SJSA1 (cell line): ENCODE results near the gene CIAO2B. TPM values are rescaled to one million over a fixed set of nuclear protein-coding genes. Genes with fewer than 3 reads are reported as not detected.
"Not testable (repeated sequence)": the region's sequence is repeated elsewhere in the genome, so short reads cannot be mapped to it uniquely, and the experiment has no call there.

Experiments
- DNase-seq, 2 experiments: peaks; one replicate each; pipeline ENCODE4 v3.0.0-alpha.2; 2015 to 2020; ENCODE audit warnings: low spot score in 2 of 2, low read depth in 1 of 2
- H3K27ac ChIP-seq: fragments of 250-450 bp; sonication (Bioruptor Pico); 2 replicates; pipeline ENCODE4 v1.5.1; 2020; ENCODE audit warnings: mild to moderate bottlenecking, moderate library complexity
- H3K27me3 ChIP-seq: fragments of 250-450 bp; sonication (Bioruptor Pico); replicated peaks from 2 replicates; pipeline ENCODE4 v1.5.1; 2020; ENCODE audit warnings: mild to moderate bottlenecking, moderate library complexity
- H3K36me3 ChIP-seq: fragments of 250-450 bp; sonication (Bioruptor Pico); 2 replicates; pipeline ENCODE4 v1.5.1; 2020; ENCODE audit warnings: mild to moderate bottlenecking
- H3K4me1 ChIP-seq: fragments of 250-450 bp; sonication (Bioruptor Pico); replicated peaks from 2 replicates; pipeline ENCODE4 v1.6.1; 2021; ENCODE audit warnings: mild to moderate bottlenecking
- H3K4me3 ChIP-seq: fragments of 250-450 bp; sonication (Bioruptor Pico); 2 replicates; pipeline ENCODE4 v1.5.1; 2020; ENCODE audit warnings: mild to moderate bottlenecking
- H3K9me3 ChIP-seq: fragments of 250-450 bp; sonication (Bioruptor Pico); replicated peaks from 2 replicates; pipeline ENCODE4 v1.5.1; 2020; ENCODE audit warnings: mild to moderate bottlenecking
- total RNA-seq: library from RNA; depleted of rRNA; stranded (reverse); fragments of >200 nt; shearing (Covaris generic); gene quantifications from 2 replicates; pipeline ENCODE4 v1.2.3, GENCODE V29; 2014

The CIAO2B gene
- total RNA-seq, 1 experiment from 2014 or later = 149 TPM

GRCh38 chr16:66950437-66950836 lies 16.2 kb upstream of the CIAO2B start:
- H3K36me3 ChIP-seq = no peaks in the 10 kb centered on the region
- H3K9me3 ChIP-seq = peaks cover 4% of the 10 kb centered on the region; the same call in 1 of the 2 replicates
- peaks cover 3% of the 10 kb centered on the region; the same call in 1 of the 2 replicates for H3K27me3 ChIP-seq
- no peak overlapping the region for H3K27ac ChIP-seq
- no peak for DNase-seq
- peaks cover 11% of the 10 kb centered on the region for H3K4me1 ChIP-seq
- no peak overlapping the region for H3K4me3 ChIP-seq

- peaks cover 4% of the 10 kb centered on the region; the same call in 1 of the 2 replicates for H3K9me3 ChIP-seq
- H3K4me1 ChIP-seq = peaks cover 11% of the 10 kb centered on the region
- no peaks in the 10 kb centered on the region for H3K36me3 ChIP-seq
- DNase-seq = no peak
- no peak overlapping the region for H3K27ac ChIP-seq
- peaks cover 3% of the 10 kb centered on the region; the same call in 1 of the 2 replicates for H3K27me3 ChIP-seq
- no peak overlapping the region for H3K4me3 ChIP-seq
Measured at GRCh38 chr16:66949472-66949871, 15.3 kb upstream of the CIAO2B start.

- no peak overlapping the region for H3K27ac ChIP-seq
- no peak overlapping the region for H3K4me3 ChIP-seq
- peaks cover 4% of the 10 kb centered on the region; the same call in 1 of the 2 replicates for H3K9me3 ChIP-seq
- DNase-seq = no peak
- peaks cover 2% of the 10 kb centered on the region; the same call in 1 of the 2 replicates for H3K36me3 ChIP-seq
- peaks cover 3% of the 10 kb centered on the region; the same call in 1 of the 2 replicates for H3K27me3 ChIP-seq
- peaks cover 11% of the 10 kb centered on the region for H3K4me1 ChIP-seq
Measured at GRCh38 chr16:66948837-66949225, 14.6 kb upstream of the CIAO2B start.

- Histone ChIP-seq H3K9me3 (peaks cover 4% of the 10 kb centered on the region; the same call in 1 of the 2 replicates), H3K27me3 (peaks cover 3% of the 10 kb centered on the region; the same call in 1 of the 2 replicates), H3K4me3 (peak overlapping the region; percentile 33), H3K4me1 (peaks cover 11% of the 10 kb centered on the region), H3K27ac (no peak overlapping the region), H3K36me3 (peaks cover 7% of the 10 kb centered on the region; the same call in 1 of the 2 replicates)
- no peak for DNase-seq
Measured at GRCh38 chr16:66948134-66948836, 14.1 kb upstream of the CIAO2B start.

- no peak overlapping the region for H3K27ac ChIP-seq
- H3K4me3 ChIP-seq = peak overlapping the region; percentile 33
- peaks cover 15% of the 10 kb centered on the region for H3K36me3 ChIP-seq
- H3K9me3 ChIP-seq = peaks cover 4% of the 10 kb centered on the region; the same call in 1 of the 2 replicates
- H3K27me3 ChIP-seq = peaks cover 3% of the 10 kb centered on the region; the same call in 1 of the 2 replicates
- peak; percentile 78 for DNase-seq
- peaks cover 11% of the 10 kb centered on the region for H3K4me1 ChIP-seq
Measured at GRCh38 chr16:66947302-66948065, 13.3 kb upstream of the CIAO2B start.

- H3K36me3 ChIP-seq = peaks cover 21% of the 10 kb centered on the region
- H3K27ac ChIP-seq = no peak overlapping the region
- H3K27me3 ChIP-seq = peaks cover 3% of the 10 kb centered on the region; the same call in 1 of the 2 replicates
- no peak for DNase-seq
- no peak overlapping the region for H3K4me3 ChIP-seq
- H3K4me1 ChIP-seq = peaks cover 11% of the 10 kb centered on the region
- H3K9me3 ChIP-seq = peaks cover 4% of the 10 kb centered on the region; the same call in 1 of the 2 replicates
Measured at GRCh38 chr16:66946974-66947301, 12.7 kb upstream of the CIAO2B start.

GRCh38 chr16:66946541-66946940 lies 12.3 kb upstream of the CIAO2B start:
- Histone ChIP-seq H3K4me1 (peaks cover 11% of the 10 kb centered on the region), H3K36me3 (peaks cover 24% of the 10 kb centered on the region), H3K27me3 (peaks cover 3% of the 10 kb centered on the region; the same call in 1 of the 2 replicates), H3K4me3 (no peak overlapping the region), H3K27ac (no peak overlapping the region), H3K9me3 (peaks cover 4% of the 10 kb centered on the region; the same call in 1 of the 2 replicates)
- DNase-seq = no peak

GRCh38 chr16:66945939-66946338 lies 11.7 kb upstream of the CIAO2B start:
- H3K9me3 ChIP-seq = peaks cover under 1% of the 10 kb centered on the region; the same call in 1 of the 2 replicates
- DNase-seq = no peak
- H3K27me3 ChIP-seq = peaks cover 3% of the 10 kb centered on the region; the same call in 1 of the 2 replicates
- peaks cover 30% of the 10 kb centered on the region for H3K36me3 ChIP-seq
- no peak overlapping the region for H3K4me3 ChIP-seq
- H3K4me1 ChIP-seq = peaks cover 11% of the 10 kb centered on the region
- H3K27ac ChIP-seq = no peak overlapping the region

GRCh38 chr16:66944971-66945370 lies 10.8 kb upstream of the CIAO2B start:
- not testable (repeated sequence) for DNase-seq, H3K9me3 ChIP-seq, H3K4me3 ChIP-seq, H3K27me3 ChIP-seq, H3K27ac ChIP-seq
- H3K4me1 ChIP-seq = peaks cover 11% of the 10 kb centered on the region
- H3K36me3 ChIP-seq = peaks cover 40% of the 10 kb centered on the region

GRCh38 chr16:66944054-66944441 lies 9.8 kb upstream of the CIAO2B start:
- H3K9me3 ChIP-seq = no peaks in the 10 kb centered on the region
- H3K4me3 ChIP-seq = no peak overlapping the region
- no peak overlapping the region for H3K27ac ChIP-seq
- peaks cover 49% of the 10 kb centered on the region for H3K36me3 ChIP-seq
- H3K27me3 ChIP-seq = peaks cover under 1% of the 10 kb centered on the region; the same call in 1 of the 2 replicates
- DNase-seq = no peak
- H3K4me1 ChIP-seq = peaks cover 11% of the 10 kb centered on the region

- H3K4me1 ChIP-seq = peaks cover 10% of the 10 kb centered on the region
- H3K9me3 ChIP-seq = no peaks in the 10 kb centered on the region
- H3K27ac ChIP-seq = no peak overlapping the region
- DNase-seq = no peak
- H3K4me3 ChIP-seq = no peak overlapping the region
- H3K36me3 ChIP-seq = peaks cover 54% of the 10 kb centered on the region
- H3K27me3 ChIP-seq = no peaks in the 10 kb centered on the region; the same call in 1 of the 2 replicates
Measured at GRCh38 chr16:66943426-66944053, 9.3 kb upstream of the CIAO2B start.

- H3K9me3 ChIP-seq = no peaks in the 10 kb centered on the region
- H3K4me3 ChIP-seq = no peak overlapping the region
- H3K36me3 ChIP-seq = peaks cover 58% of the 10 kb centered on the region
- H3K27ac ChIP-seq = no peak overlapping the region
- DNase-seq = no peak
- H3K27me3 ChIP-seq = no peaks in the 10 kb centered on the region; the same call in 1 of the 2 replicates
- H3K4me1 ChIP-seq = peaks cover 6% of the 10 kb centered on the region; the same call in 1 of the 2 replicates
Measured at GRCh38 chr16:66942981-66943380, 8.8 kb upstream of the CIAO2B start.

GRCh38 chr16:66940236-66940635 lies 6.0 kb upstream of the CIAO2B start:
- no peak overlapping the region for H3K4me3 ChIP-seq
- peaks cover 79% of the 10 kb centered on the region for H3K36me3 ChIP-seq
- no peak for DNase-seq
- no peaks in the 10 kb centered on the region for H3K9me3 ChIP-seq
- no peaks in the 10 kb centered on the region for H3K27me3 ChIP-seq
- peaks cover 5% of the 10 kb centered on the region for H3K4me1 ChIP-seq
- no peak overlapping the region for H3K27ac ChIP-seq
